Measurements from ENCODE around the gene SLC45A3. TPM values are rescaled to one million over a fixed set of nuclear protein-coding genes. Genes with fewer than 3 reads are reported as not detected.

SLC45A3 gene
- total and polyA plus RNA-seq, 2 donors (not counting 3 experiments of a cell fraction or from before 2014, with no cell fraction given) = 15.1 to 15.6 TPM

DNA sequence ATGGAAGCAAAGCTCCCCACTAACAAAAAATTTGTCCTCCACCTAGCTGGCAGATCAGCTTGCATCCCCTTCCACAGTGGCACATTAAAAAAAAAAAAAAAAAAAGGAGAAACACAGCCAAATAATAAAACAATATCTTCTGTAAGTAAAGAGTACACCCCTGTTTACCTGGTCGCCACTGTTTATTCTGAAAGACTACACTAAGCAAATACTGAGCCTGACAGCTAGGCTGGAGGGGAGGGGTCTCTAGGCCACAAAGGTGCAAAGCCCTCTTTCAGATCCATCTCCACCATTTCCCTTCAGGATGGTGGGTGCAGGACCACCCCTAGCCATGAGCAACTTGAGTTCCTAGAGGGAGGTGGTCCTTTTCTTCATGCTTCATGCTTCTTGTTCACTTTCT lies 22.8 kb upstream of the SLC45A3 start:
- dilution Hi-C loops (cut with MboI; ENCODE audit: extremely low pct_ligation_motif_present, low sequenced_read_pairs) = no loop called here
- Histone ChIP-seq H3K4me2 (ENCODE audit: insufficient read depth, low read length) (no peak overlapping the region), H3K4me3 (replicated peaks in 1 of 3; ENCODE audit: insufficient read depth in 1 of 3, low read depth in 1 of 3, low read length in 3 of 3) (no peak overlapping the region), H3K36me3 (ENCODE audit: control insufficient read depth in 2 of 2, extremely low read depth in 1 of 2, insufficient read depth in 2 of 2, low read length in 2 of 2) (peaks cover 0 to 2% of the 10 kb centered on the region in 2 experiments), H3K4me1 (ENCODE audit: control insufficient read depth, extremely low read depth, insufficient read depth, low read length) (peaks cover 16% of the 10 kb centered on the region), H3K27me3 (ENCODE audit: control insufficient read depth in 2 of 2, insufficient read depth in 2 of 2, low read length in 2 of 2) (no peaks in the 10 kb centered on the region), H3K27ac (ENCODE audit: insufficient read depth, low read depth, low read length) (no peak overlapping the region), H4K20me1 (replicated peaks; ENCODE audit: control insufficient read depth, extremely low read depth, insufficient read depth, low read length) (no peaks in the 10 kb centered on the region), H3K9me3 (replicated peaks; ENCODE audit: control insufficient read depth, insufficient read depth, low read length) (no peaks in the 10 kb centered on the region), H3K9ac (replicated peaks; ENCODE audit: extremely low read depth, insufficient read depth, low read length) (no peak overlapping the region), H3K79me2 (ENCODE audit: control insufficient read depth, insufficient read depth, low read length) (no peaks in the 10 kb centered on the region), H3K9me1 (replicated peaks; ENCODE audit: control insufficient read depth, extremely low read depth, insufficient read depth, low read length) (no peaks in the 10 kb centered on the region), H2AFZ (ENCODE audit: low read depth, low read length) (no peak overlapping the region)
- TF ChIP-seq POLR2A (IDR thresholded peaks at IDR 0.05; ENCODE audit: low read depth, low read length) (no peak), EZH2 (IDR thresholded peaks at IDR 0.05; ENCODE audit: borderline replicate concordance, low read depth, low read length, severe bottlenecking) (no peak), FOS (IDR thresholded peaks at IDR 0.05; ENCODE audit: borderline replicate concordance, insufficient read depth, low read length) (no peak), JUN (IDR thresholded peaks at IDR 0.05; ENCODE audit: borderline replicate concordance, insufficient read depth, insufficient read length, low read depth) (no peak), MYC (IDR thresholded peaks at IDR 0.05; ENCODE audit: low read depth, low read length) (no peak), POLR2AphosphoS5 (IDR thresholded peaks at IDR 0.05; ENCODE audit: insufficient read depth, low read depth, low read length) (no peak), MAX (IDR thresholded peaks at IDR 0.05; ENCODE audit: insufficient read depth, insufficient read length) (no peak), GATA2 (IDR thresholded peaks at IDR 0.05; ENCODE audit: insufficient read depth, insufficient read length, low read depth, low read length) (no peak)
- TF ChIP-seq, protein P1, sequence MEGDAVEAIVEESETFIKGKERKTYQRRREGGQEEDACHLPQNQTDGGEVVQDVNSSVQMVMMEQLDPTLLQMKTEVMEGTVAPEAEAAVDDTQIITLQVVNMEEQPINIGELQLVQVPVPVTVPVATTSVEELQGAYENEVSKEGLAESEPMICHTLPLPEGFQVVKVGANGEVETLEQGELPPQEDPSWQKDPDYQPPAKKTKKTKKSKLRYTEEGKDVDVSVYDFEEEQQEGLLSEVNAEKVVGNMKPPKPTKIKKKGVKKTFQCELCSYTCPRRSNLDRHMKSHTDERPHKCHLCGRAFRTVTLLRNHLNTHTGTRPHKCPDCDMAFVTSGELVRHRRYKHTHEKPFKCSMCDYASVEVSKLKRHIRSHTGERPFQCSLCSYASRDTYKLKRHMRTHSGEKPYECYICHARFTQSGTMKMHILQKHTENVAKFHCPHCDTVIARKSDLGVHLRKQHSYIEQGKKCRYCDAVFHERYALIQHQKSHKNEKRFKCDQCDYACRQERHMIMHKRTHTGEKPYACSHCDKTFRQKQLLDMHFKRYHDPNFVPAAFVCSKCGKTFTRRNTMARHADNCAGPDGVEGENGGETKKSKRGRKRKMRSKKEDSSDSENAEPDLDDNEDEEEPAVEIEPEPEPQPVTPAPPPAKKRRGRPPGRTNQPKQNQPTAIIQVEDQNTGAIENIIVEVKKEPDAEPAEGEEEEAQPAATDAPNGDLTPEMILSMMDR (IDR thresholded peaks at IDR 0.05; ENCODE audit: extremely low read depth in 1 of 2, insufficient read depth in 1 of 2, low read depth in 1 of 2, low read length in 2 of 2) = no peak
- BruUV-seq (replicated peaks) = no TSS peak
- ChIA-PET CTCF (interaction anchor here (0.7 to 4.1 kb wide), 6 partner anchors 9 to 432 kb away, joined by 3 to 47 read pairs (median 3); partner anchors contain the start of gene RAB29), POLR2A (no interaction called here)
- intact Hi-C loops (cut with micrococcal nuclease) = no loop called here
- DNase-seq (ENCODE audit: low read depth, low spot score) = no peak
- no peak for FAIRE-seq

Measured in endothelial cell of umbilical vein (primary cell).